GM19099 (cell line): Measurements from ENCODE around the gene EVPL.

Experiments used
- POLR2A ChIP-seq: IDR thresholded peaks from 3 replicates; pipeline ENCODE4 v1.6.1; 2011; ENCODE audit warnings: low read depth; ENCODE audit not compliant: insufficient read length; ENCODE audit errors: extremely low read depth

EVPL gene

DNA sequence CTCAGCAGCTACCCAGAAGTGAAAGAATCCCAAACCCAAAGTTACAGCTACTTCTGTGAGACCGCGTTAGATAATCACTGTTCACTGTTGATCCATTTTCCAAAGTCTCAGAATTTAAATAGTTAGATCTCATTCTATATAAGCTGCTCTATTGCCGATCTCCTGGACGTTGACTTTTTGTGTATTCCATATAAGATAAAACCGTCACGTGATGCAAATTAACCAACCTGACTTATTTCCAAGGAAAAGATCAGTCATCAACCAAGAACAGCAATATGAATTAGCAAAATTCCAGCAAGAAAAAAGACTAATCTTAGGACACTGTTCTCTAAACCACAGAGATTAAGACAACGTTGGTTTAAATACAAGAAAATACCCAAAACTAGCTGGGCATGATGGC, 56.5 kb downstream of the EVPL start:
- TF ChIP-seq POLR2A = no peak

GRCh38 chr17:75970011-75970523, 57.0 kb downstream of the EVPL start:
- no peak for TF ChIP-seq POLR2A

GRCh38 chr17:75965468-75965867, 61.6 kb downstream of the EVPL start:
- no peak for TF ChIP-seq POLR2A

- TF ChIP-seq POLR2A = no peak
Measured at GRCh38 chr17:75959839-75960511, 67.1 kb downstream of the EVPL start.

DNA sequence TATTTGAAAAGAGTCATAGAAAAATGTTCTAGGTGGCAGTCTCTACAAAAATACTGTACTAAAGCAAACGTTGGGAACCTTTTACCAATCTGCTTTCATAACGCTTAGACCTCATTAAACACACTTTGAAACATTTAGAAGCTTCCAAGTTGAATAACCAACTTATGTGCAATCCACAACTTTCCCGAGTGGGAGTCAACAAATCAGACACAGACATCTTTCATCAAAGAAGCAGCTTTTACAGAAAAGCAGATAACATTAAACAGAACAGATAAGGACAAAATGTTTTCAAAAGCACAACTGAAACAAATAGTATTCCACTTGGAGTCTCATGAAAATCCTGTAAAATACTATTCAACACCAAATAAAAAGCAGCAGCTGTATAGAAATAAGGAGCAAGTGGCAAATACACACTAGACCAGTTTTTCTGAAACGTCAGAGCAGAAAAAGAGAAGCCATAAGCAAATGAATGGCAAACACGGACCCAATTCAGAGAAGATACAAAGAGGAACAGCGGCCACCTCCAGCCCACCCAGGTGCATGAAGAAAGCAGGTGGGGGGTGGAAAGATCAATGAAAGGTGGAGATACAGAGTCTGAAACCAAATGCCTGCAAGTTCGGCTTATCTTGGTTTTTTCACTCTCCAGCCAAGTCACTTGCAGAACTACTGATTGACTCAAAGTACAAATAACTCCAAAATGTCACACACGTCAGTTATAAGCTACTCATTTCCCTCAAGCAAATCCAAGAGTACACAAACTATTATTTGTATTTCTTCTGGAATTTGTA, 67.9 kb downstream of the EVPL start:
- no peak for TF ChIP-seq POLR2A
